Upper lobe of right lung (tissue), 1 donor: Measurements from ENCODE around the gene BRINP2. TPM values are rescaled to one million over a fixed set of nuclear protein-coding genes. Genes with fewer than 3 reads are reported as not detected.

Experiments used
- ATAC-seq: fragments of 200-7000 bp; cut with Tn5 transposase; one replicate; pipeline ENCODE4 v1.9.1; 2020; ENCODE audit warnings: mild to moderate bottlenecking, moderate library complexity
- DNase-seq: peaks from one replicate; pipeline ENCODE4 v3.0.0-alpha.2; 2020
- H3K27ac ChIP-seq: fragments of 200-600 bp; one replicate; pipeline ENCODE4 v1.8.0; 2022
- H3K27me3 ChIP-seq: fragments of 200-600 bp; one replicate; pipeline ENCODE4 v1.8.0; 2022; ENCODE audit warnings: mild to moderate bottlenecking
- H3K36me3 ChIP-seq: fragments of 200-600 bp; one replicate; pipeline ENCODE4 v1.8.0; 2022
- H3K4me1 ChIP-seq: fragments of 200-600 bp; one replicate; pipeline ENCODE4 v1.8.0; 2022
- H3K4me3 ChIP-seq: fragments of 200-600 bp; one replicate; pipeline ENCODE4 v1.8.0; 2022; ENCODE audit warnings: mild to moderate bottlenecking
- H3K9me3 ChIP-seq: fragments of 200-600 bp; one replicate; pipeline ENCODE4 v1.8.0; 2022
- intact Hi-C: fragments of 100-400 bp; cut with DNase I; formaldehyde crosslinking; loops from one replicate; pipeline ENCODE4 v1.11.0; 2022
- total RNA-seq: library from RNA; stranded (reverse); fragmentation: NEBNext Ultra II Directional; extraction: Animal tissue kit (Norgen Biotek cat#: 25700); gene quantifications from one replicate; pipeline ENCODE4 v1.2.1, GENCODE V29; 2021
- TF ChIP-seq, protein P1 (sequence below): fragments of 200-600 bp; IDR thresholded peaks from one replicate; pipeline ENCODE4 v1.8.0; 2022; ENCODE audit warnings: antibody characterized with exemption
- donor health status: DM: no; HTN: yes; CAD: no; lungs with severe emphysema.

BRINP2 gene
- total RNA-seq, 1 donor from 2014 or later, result not detected

- no peaks in the 10 kb centered on the region for H3K9me3 ChIP-seq
- H3K27ac ChIP-seq, result no peak overlapping the region
- H3K36me3 ChIP-seq, result no peaks in the 10 kb centered on the region
- intact Hi-C loops, result no loop called here
- DNase-seq (no peak), ATAC-seq (no peak)
- H3K4me3 ChIP-seq, result no peak overlapping the region
- H3K27me3 ChIP-seq, result no peaks in the 10 kb centered on the region
- TF ChIP-seq, protein P1, sequence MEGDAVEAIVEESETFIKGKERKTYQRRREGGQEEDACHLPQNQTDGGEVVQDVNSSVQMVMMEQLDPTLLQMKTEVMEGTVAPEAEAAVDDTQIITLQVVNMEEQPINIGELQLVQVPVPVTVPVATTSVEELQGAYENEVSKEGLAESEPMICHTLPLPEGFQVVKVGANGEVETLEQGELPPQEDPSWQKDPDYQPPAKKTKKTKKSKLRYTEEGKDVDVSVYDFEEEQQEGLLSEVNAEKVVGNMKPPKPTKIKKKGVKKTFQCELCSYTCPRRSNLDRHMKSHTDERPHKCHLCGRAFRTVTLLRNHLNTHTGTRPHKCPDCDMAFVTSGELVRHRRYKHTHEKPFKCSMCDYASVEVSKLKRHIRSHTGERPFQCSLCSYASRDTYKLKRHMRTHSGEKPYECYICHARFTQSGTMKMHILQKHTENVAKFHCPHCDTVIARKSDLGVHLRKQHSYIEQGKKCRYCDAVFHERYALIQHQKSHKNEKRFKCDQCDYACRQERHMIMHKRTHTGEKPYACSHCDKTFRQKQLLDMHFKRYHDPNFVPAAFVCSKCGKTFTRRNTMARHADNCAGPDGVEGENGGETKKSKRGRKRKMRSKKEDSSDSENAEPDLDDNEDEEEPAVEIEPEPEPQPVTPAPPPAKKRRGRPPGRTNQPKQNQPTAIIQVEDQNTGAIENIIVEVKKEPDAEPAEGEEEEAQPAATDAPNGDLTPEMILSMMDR, result no peak
- no peaks in the 10 kb centered on the region for H3K4me1 ChIP-seq
These were observed 68.2 kb downstream of the BRINP2 start for GRCh38 chr1:177238967-177239366.

GRCh38 chr1:177239792-177240191 is 69.0 kb downstream of the BRINP2 start:
- DNase-seq (no peak), ATAC-seq (no peak)
- no peak overlapping the region for H3K27ac ChIP-seq
- H3K4me3 ChIP-seq, result no peak overlapping the region
- no peaks in the 10 kb centered on the region for H3K27me3 ChIP-seq
- TF ChIP-seq, protein P1, result no peak
- intact Hi-C loops, result no loop called here
- no peaks in the 10 kb centered on the region for H3K36me3 ChIP-seq
- H3K4me1 ChIP-seq, result no peaks in the 10 kb centered on the region
- H3K9me3 ChIP-seq, result no peaks in the 10 kb centered on the region

GRCh38 chr1:177243773-177244172 is 73.0 kb downstream of the BRINP2 start:
- TF ChIP-seq, protein P1, result no peak
- intact Hi-C loops, result no loop called here
- Histone ChIP-seq H3K27me3 (no peaks in the 10 kb centered on the region), H3K4me3 (no peak overlapping the region), H3K36me3 (no peaks in the 10 kb centered on the region), H3K4me1 (peaks cover 4% of the 10 kb centered on the region), H3K9me3 (no peaks in the 10 kb centered on the region), H3K27ac (no peak overlapping the region)
- ATAC-seq, result no peak
- DNase-seq, result no peak

DNA sequence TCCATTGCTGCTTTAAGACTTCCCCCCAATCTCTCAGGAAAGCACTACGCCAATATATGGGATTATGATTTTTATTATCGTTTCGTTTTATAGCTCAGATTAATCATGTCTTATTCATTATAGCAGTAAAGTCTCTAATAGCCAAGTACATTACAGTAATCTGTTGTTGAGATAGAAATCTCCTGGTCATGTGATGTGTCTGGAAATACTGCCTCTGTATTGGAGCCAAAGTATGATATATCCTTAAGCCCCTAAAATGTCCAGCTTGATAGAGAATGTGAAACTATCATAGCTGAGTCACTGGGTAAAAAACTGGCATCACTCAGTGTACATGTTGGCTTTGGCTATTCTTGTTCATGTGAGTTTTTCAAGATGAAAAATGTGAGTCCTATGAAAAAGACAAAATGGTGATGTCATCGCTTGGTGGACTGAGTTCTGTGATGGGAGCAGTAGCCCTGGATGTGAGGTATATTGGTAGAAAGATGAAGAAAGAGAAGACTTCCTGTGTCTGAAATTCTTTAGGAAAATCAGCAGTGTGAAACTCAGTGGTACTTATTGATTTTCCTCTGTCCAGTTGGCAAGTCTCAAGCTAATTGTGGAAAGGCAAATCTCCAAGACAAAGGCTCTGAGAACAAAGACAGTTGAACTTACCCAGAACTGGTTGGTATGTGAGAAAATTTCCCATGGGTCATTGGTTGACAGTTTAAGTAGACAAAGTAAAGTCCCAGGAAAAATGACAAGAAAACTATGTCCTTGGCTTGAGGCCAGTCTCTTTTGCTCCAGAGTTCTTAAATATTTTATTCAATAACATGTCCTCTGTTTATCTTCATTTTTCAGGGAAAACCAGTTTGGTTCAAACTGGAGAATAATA is 76.2 kb downstream of the BRINP2 start:
- DNase-seq, result no peak
- ATAC-seq, result no peak
- H3K36me3 ChIP-seq, result no peaks in the 10 kb centered on the region
- TF ChIP-seq, protein P1, result no peak
- H3K9me3 ChIP-seq, result no peaks in the 10 kb centered on the region
- no peaks in the 10 kb centered on the region for H3K27me3 ChIP-seq
- peaks cover 4% of the 10 kb centered on the region for H3K4me1 ChIP-seq
- H3K27ac ChIP-seq, result no peak overlapping the region
- no peak overlapping the region for H3K4me3 ChIP-seq
- intact Hi-C loops, result no loop called here

DNA sequence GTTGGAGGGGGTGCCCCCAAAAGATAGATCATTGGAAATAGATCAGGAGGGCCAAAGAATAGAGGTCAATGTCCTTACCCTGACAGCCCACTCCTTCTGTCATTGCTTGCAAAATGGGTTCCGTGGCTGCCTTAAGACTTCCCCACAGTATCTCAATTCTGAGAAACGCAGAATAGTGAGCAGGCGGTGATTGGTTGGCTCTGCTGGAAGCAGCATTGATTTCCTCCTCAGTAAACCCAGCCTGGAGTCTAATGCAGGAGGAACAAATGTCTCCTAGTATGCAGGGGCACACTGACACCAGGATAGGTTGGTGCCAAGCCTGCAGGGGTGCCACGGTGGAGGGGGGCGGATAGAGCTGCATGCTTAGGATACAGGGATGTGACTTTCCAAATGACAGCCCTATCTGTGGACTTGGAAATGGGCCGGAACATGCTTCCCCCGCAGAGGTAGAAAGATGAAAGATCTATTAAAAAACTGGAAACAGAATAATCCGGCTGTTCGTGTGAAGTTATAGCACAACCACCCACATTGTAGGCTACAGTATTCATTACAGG is 76.9 kb downstream of the BRINP2 start:
- no peak overlapping the region for H3K4me3 ChIP-seq
- no peaks in the 10 kb centered on the region for H3K36me3 ChIP-seq
- no peaks in the 10 kb centered on the region for H3K27me3 ChIP-seq
- H3K4me1 ChIP-seq, result peaks cover 4% of the 10 kb centered on the region
- H3K9me3 ChIP-seq, result no peaks in the 10 kb centered on the region
- intact Hi-C loops, result no loop called here
- DNase-seq (no peak), ATAC-seq (no peak)
- no peak overlapping the region for H3K27ac ChIP-seq
- TF ChIP-seq, protein P1, result no peak
